ENCODE measurements around the gene PAF1. TPM values are rescaled to one million over a fixed set of nuclear protein-coding genes. Genes with fewer than 3 reads are reported as not detected.

The PAF1 gene
- total RNA-seq, 2 experiments from 2014 or later: 33.1 to 45.9 TPM

- Histone ChIP-seq H3K79me2 (ENCODE audit: insufficient read depth, low read depth, low read length) (no peaks in the 10 kb centered on the region), H3K9me2 (ENCODE audit: insufficient read depth, low read length) (no peaks in the 10 kb centered on the region), H3K4me2 (ENCODE audit: low read length) (peak overlapping the region; percentile 68), H3K9me3 (ENCODE audit: low read length) (no peaks in the 10 kb centered on the region), H3K27ac (ENCODE audit: low read depth, low read length, poor library complexity, severe bottlenecking) (peak overlapping the region; percentile 75), H3K36me3 (ENCODE audit: insufficient read depth, low read length) (peaks cover 33% of the 10 kb centered on the region), H3K4me3 (ENCODE audit: low read depth, low read length, poor library complexity, severe bottlenecking) (peak overlapping the region; percentile 27), H3K4me1 (ENCODE audit: insufficient read depth, low read length, poor library complexity, severe bottlenecking) (peaks cover 62% of the 10 kb centered on the region), H2AFZ (ENCODE audit: low read length) (no peak overlapping the region), H4K20me1 (ENCODE audit: insufficient read depth, low read length) (no peaks in the 10 kb centered on the region)
- intact Hi-C loops (cut with micrococcal nuclease; ENCODE audit: unreplicated experiment): no loop called here
- ChIA-PET POLR2A (interaction anchor here (0.7 to 2.3 kb wide), 3 partner anchors 10 to 16 kb away, joined by 3 to 14 read pairs (median 9); no protein-coding TSS in a partner anchor), CTCF (ENCODE audit: unreplicated experiment) (interaction anchor here (0.6 to 0.8 kb wide), 2 partner anchors 13 to 23 kb away, joined by 3 read pairs; no protein-coding TSS in a partner anchor)
- DNase-seq (ENCODE audit: low spot score): no peak
- no TSS peak for BruUV-seq (replicated peaks)
- TF ChIP-seq EZH2phosphoT487 (IDR thresholded peaks at IDR 0.05; ENCODE audit: borderline replicate concordance, low read depth, low read length): no peak
- TF ChIP-seq, protein P1, sequence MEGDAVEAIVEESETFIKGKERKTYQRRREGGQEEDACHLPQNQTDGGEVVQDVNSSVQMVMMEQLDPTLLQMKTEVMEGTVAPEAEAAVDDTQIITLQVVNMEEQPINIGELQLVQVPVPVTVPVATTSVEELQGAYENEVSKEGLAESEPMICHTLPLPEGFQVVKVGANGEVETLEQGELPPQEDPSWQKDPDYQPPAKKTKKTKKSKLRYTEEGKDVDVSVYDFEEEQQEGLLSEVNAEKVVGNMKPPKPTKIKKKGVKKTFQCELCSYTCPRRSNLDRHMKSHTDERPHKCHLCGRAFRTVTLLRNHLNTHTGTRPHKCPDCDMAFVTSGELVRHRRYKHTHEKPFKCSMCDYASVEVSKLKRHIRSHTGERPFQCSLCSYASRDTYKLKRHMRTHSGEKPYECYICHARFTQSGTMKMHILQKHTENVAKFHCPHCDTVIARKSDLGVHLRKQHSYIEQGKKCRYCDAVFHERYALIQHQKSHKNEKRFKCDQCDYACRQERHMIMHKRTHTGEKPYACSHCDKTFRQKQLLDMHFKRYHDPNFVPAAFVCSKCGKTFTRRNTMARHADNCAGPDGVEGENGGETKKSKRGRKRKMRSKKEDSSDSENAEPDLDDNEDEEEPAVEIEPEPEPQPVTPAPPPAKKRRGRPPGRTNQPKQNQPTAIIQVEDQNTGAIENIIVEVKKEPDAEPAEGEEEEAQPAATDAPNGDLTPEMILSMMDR (conservative IDR thresholded peaks at IDR 0.05; ENCODE audit: low read length): no peak
These were observed 7.5 kb upstream of the PAF1 start for GRCh38 chr19:39398297-39398864.

DNA sequence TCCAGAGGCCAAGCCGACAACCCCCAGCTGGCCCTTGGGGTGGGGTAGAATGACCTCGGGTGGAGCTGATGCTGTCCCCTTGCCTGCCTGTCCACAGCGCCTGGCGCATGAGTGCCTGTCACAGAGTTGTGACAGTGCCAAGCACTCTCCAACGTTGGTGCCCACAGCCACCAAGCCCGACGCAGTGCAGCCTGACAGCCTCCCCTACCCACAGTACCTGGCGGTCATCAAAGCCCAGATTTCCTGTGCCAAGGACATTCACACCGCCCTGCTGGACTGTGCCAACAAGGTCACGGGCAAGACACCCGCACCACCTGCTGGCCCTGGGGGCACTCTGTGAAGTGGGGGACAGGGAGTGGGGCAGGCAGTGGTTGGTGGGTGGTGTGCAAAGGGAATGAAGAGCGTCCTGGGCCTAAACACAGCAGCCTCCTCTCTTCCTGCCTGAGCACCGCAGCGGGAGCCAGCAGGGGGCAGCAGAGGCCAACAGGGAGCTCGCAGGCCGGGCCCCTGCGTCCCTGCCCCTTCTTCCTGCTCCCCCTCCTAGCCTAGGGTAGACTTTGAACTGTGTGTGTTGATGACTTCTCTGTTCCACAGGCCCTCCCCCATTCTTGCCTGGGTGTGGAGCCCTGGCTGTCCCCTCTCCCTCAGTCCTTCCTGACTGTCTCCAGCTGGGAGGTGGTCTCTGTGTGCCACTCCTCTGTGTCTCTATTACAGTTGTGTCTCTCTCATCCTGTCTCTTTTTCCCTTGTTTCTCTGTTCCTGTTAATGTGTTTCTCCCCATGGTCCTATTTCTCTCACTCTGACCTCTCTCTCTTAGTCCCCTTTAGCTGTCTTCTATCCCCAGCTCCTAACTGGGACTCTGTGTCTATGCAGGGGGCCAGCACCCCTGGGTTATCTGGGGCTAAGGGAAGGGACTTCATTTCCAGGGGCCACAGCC is 6.7 kb upstream of the PAF1 start:
- Histone ChIP-seq H3K9me2 (ENCODE audit: insufficient read depth, low read length) (no peaks in the 10 kb centered on the region), H3K4me1 (ENCODE audit: insufficient read depth, low read length, poor library complexity, severe bottlenecking) (peaks cover 57% of the 10 kb centered on the region), H3K4me2 (ENCODE audit: low read length) (peak overlapping the region; percentile 68), H3K9me3 (ENCODE audit: low read length) (no peaks in the 10 kb centered on the region), H2AFZ (ENCODE audit: low read length) (no peak overlapping the region), H3K79me2 (ENCODE audit: insufficient read depth, low read depth, low read length) (peaks cover 2% of the 10 kb centered on the region; the same call in 1 of the 2 replicates), H3K27ac (ENCODE audit: low read depth, low read length, poor library complexity, severe bottlenecking) (peak overlapping the region; percentile 75), H4K20me1 (ENCODE audit: insufficient read depth, low read length) (no peaks in the 10 kb centered on the region), H3K36me3 (ENCODE audit: insufficient read depth, low read length) (peaks cover 34% of the 10 kb centered on the region), H3K4me3 (ENCODE audit: low read depth, low read length, poor library complexity, severe bottlenecking) (peak overlapping the region; percentile 27)
- intact Hi-C loops (cut with micrococcal nuclease; ENCODE audit: unreplicated experiment): loop anchor here (1.0 kb wide), 1 partner anchor 15 kb away; the partner anchor contains the start of gene PLEKHG2
- DNase-seq (ENCODE audit: low spot score): peak; percentile 89
- ChIA-PET POLR2A (interaction anchor here (0.7 to 2.3 kb wide), 3 partner anchors 11 to 16 kb away, joined by 3 to 14 read pairs (median 9); no protein-coding TSS in a partner anchor), CTCF (ENCODE audit: unreplicated experiment) (interaction anchor here (0.6 to 0.8 kb wide), 2 partner anchors 14 to 23 kb away, joined by 3 read pairs; no protein-coding TSS in a partner anchor)
- TF ChIP-seq, protein P1 (conservative IDR thresholded peaks at IDR 0.05; ENCODE audit: low read length): peak; percentile 88
- no peak for TF ChIP-seq EZH2phosphoT487 (IDR thresholded peaks at IDR 0.05; ENCODE audit: borderline replicate concordance, low read depth, low read length)
- BruUV-seq (replicated peaks): no TSS peak

Data from OCI-LY7 (cell line).